ENCODE results near the gene BORCS5.

DNA sequence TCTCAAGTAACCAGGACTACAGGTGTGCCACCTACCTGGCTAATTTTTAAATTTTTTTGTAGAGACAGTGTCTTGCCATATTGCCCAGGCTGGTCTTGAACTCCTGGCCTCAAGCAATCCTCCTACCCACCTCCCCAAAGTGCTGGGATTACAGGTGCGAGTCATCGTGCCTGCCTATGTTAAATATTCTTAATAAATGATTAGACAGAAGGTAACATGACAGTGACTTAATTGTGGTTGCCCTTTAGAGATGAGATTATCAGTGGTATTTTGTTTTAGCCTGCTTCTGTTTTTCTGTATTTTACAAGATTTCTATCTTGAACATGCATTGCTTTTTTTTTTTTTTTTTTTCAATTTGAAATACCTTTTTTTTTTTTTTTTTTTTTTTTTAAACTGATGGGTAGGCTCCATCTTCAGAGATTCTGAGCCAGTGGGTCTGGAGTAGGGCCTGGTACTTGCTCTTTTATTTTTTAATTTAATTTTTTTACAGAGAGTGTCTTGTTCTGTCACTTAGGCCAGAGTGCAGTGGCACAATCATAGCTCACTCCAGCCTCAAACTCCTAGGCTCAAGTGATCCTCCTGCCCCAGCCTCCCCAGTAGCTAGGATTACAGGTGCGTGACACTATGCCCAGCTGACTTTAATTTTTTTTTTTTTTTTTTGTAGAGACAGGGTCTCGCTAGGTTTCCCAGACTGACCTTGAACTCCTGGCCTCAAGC is 88.4 kb downstream of the BORCS5 start:
- TF ChIP-seq POLR2A (IDR thresholded peaks at IDR 0.05; ENCODE audit: low read length) (no peak), GATA1 (IDR thresholded peaks at IDR 0.05; ENCODE audit: low read depth, low read length) (no peak)
